ENCODE results near the gene GTPBP4.

DNA sequence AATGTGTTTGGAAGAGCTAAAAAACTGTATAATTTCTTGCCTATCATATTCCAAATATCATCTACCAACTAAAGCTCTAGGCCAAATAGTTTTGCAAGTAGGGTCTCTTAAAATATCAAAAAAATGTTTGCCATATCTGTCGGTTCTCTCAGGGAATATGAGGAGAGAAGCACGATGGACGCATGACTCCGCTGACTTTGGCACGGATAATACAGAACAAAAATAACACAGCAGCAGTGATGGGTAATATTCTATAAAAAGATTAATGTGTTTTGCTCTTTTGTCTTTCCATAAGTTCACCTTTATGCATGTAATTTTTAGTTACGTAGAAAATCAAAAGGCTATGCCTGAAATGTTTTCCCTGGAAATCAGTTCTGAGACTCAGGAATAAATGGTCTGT, 38.3 kb downstream of the GTPBP4 start:
- no peak for TF ChIP-seq RFX3 (CRISPR knock-in tag; IDR thresholded peaks at IDR 0.05)
- TF ChIP-seq ZBTB7B (CRISPR knock-in tag; IDR thresholded peaks at IDR 0.05) = no peak
- TF ChIP-seq, protein P1, sequence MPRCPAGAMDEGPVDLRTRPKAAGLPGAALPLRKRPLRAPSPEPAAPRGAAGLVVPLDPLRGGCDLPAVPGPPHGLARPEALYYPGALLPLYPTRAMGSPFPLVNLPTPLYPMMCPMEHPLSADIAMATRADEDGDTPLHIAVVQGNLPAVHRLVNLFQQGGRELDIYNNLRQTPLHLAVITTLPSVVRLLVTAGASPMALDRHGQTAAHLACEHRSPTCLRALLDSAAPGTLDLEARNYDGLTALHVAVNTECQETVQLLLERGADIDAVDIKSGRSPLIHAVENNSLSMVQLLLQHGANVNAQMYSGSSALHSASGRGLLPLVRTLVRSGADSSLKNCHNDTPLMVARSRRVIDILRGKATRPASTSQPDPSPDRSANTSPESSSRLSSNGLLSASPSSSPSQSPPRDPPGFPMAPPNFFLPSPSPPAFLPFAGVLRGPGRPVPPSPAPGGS (CRISPR knock-in tag; IDR thresholded peaks at IDR 0.05) = no peak
- no peak for TF ChIP-seq SMARCC2 (IDR thresholded peaks at IDR 0.05)

All from HepG2 (cell line).